B cell (primary cell): ENCODE measurements around the gene MRS2. TPM values are rescaled to one million over a fixed set of nuclear protein-coding genes. Genes with fewer than 3 reads are reported as not detected.

Experiments used
- ATAC-seq: fragments of 200-7000 bp; cut with Tn5 transposase; one replicate; pipeline ENCODE4 v1.10.0; 2021; ENCODE audit warnings: low read depth, mild to moderate bottlenecking, moderate number of reproducible peaks, moderate library complexity
- CTCF ChIA-PET: fragments of 350-600 bp; sonication (Branson Sonifier 250); formaldehyde crosslinking; loops from one replicate; lab custom pipeline; 2021; ENCODE audit warnings: antibody characterized with exemption, inconsistent platforms; lab: Charles Lee
- POLR2A ChIA-PET: fragments of 350-600 bp; sonication (Branson Sonifier 250); formaldehyde crosslinking; loops from one replicate; lab custom pipeline; 2021; ENCODE audit warnings: antibody characterized with exemption; lab: Charles Lee
- DNase-seq: peaks from one replicate; pipeline ENCODE4 v3.0.0; 2013
- H2AFZ ChIP-seq: 2 replicates; pipeline ENCODE4 v1.6.1; 2012; ENCODE audit warnings: mild to moderate bottlenecking, low read depth, low read length; ENCODE audit not compliant: insufficient read depth, poor library complexity, severe bottlenecking
- H3K27ac ChIP-seq, 2 donors: 1 replicate in 1 of 2; 2 replicates in 1 of 2; pipeline ENCODE4 v1.5.1; 2012 to 2013; ENCODE audit warnings: low read length in 2 of 2, mild to moderate bottlenecking in 2 of 2, moderate library complexity in 1 of 2
- H3K27me3 ChIP-seq, 4 experiments: fragments of 200-600 bp in 1 of 4; sonication (generic) in 1 of 4; replicated peaks in 1 of 4; 1 replicate in 2 of 4; 2 replicates in 2 of 4; pipeline versions ENCODE4 v1.6.1 to v1.7.0; 2013 to 2016; ENCODE audit warnings: low read length in 3 of 4, mild to moderate bottlenecking in 2 of 4, mixed read lengths in 1 of 4, moderate library complexity in 1 of 4; ENCODE audit not compliant: insufficient read depth in 4 of 4, control insufficient read depth in 3 of 4; ENCODE audit errors: control extremely low read depth in 1 of 4
- H3K36me3 ChIP-seq, 2 experiments: replicated peaks in 1 of 2; 1 replicate in 1 of 2; 2 replicates in 1 of 2; pipeline versions ENCODE4 v1.6.1 to v1.7.1; 2013; ENCODE audit warnings: low read length in 1 of 2; ENCODE audit not compliant: insufficient read depth in 2 of 2, control insufficient read depth in 1 of 2; ENCODE audit errors: control extremely low read depth in 1 of 2, extremely low read depth in 1 of 2
- H3K4me1 ChIP-seq, 2 donors: fragments of 200-600 bp in 1 of 2; sonication (generic) in 1 of 2; 1 replicate in 1 of 2; 2 replicates in 1 of 2; pipeline versions ENCODE4 v1.5.1 to v1.6.1; 2013 to 2017; ENCODE audit warnings: low read length in 2 of 2; ENCODE audit not compliant: control insufficient read depth in 2 of 2, insufficient read depth in 2 of 2
- H3K4me2 ChIP-seq: replicated peaks from 2 replicates; pipeline ENCODE3; 2012; ENCODE audit warnings: mild to moderate bottlenecking, low read depth, low read length; ENCODE audit not compliant: poor library complexity, severe bottlenecking
- H3K4me3 ChIP-seq, 5 experiments: fragments of 200-600 bp in 1 of 5; sonication (generic) in 1 of 5; 1 replicate in 3 of 5; 2 replicates in 2 of 5; pipeline versions ENCODE4 v1.5.1 to v1.7.0; 2011 to 2016; ENCODE audit warnings: low read length in 4 of 5, mild to moderate bottlenecking in 4 of 5, low read depth in 2 of 5, control low read depth in 1 of 5, moderate library complexity in 1 of 5; ENCODE audit not compliant: insufficient read depth in 1 of 5; ENCODE audit errors: control extremely low read depth in 1 of 5, extremely low read depth in 1 of 5
- H3K79me2 ChIP-seq: fragments of 200-600 bp; sonication (generic); one replicate; pipeline ENCODE4 v1.6.0; 2016; ENCODE audit warnings: low read length; ENCODE audit not compliant: control insufficient read depth, insufficient read depth
- H3K9ac ChIP-seq: fragments of 200-600 bp; sonication (generic); 2 replicates; pipeline ENCODE4 v1.6.1; 2017; ENCODE audit warnings: mild to moderate bottlenecking, low read length, moderate library complexity
- H3K9me3 ChIP-seq, 3 donors: one replicate each; pipeline versions ENCODE4 v1.6.1 to v1.7.1; 2013; ENCODE audit warnings: low read length in 2 of 3; ENCODE audit not compliant: control insufficient read depth in 2 of 3, insufficient read depth in 1 of 3; ENCODE audit errors: control extremely low read depth in 1 of 3
- H4K20me1 ChIP-seq: 2 replicates; pipeline ENCODE4 v1.6.0; 2012; ENCODE audit warnings: mild to moderate bottlenecking, low read length; ENCODE audit not compliant: insufficient read depth, control insufficient read depth, poor library complexity, severe bottlenecking
- H3K27ac Mint-ChIP-seq: one replicate; pipeline ENCODE4 v1.8.0; 2021; ENCODE audit warnings: mixed read lengths
- H3K27me3 Mint-ChIP-seq: one replicate; pipeline ENCODE4 v1.8.0; 2021; ENCODE audit warnings: mixed read lengths
- H3K4me1 Mint-ChIP-seq: one replicate; pipeline ENCODE4 v1.8.0; 2021; ENCODE audit warnings: mixed read lengths
- H3K4me3 Mint-ChIP-seq: one replicate; pipeline ENCODE4 v1.8.0; 2021; ENCODE audit warnings: mixed read lengths
- H3K9me3 Mint-ChIP-seq: one replicate; pipeline ENCODE4 v1.8.0; 2022; ENCODE audit warnings: mixed read lengths; ENCODE audit not compliant: insufficient read depth
- EZH2 ChIP-seq: IDR thresholded peaks from 2 replicates; pipeline ENCODE4 v1.6.1; 2012; ENCODE audit warnings: borderline replicate concordance, low read depth, mild to moderate bottlenecking, moderate library complexity, low read length; ENCODE audit not compliant: insufficient read depth, poor library complexity, severe bottlenecking
- WGBS: methylation state at CpG from one replicate; pipeline ENCODE4 v1.1.5; 2013; ENCODE audit warnings: missing lambda C conversion rate; ENCODE audit not compliant: insufficient coverage; 5-methylcytosine and 5-hydroxymethylcytosine counted together
- intact Hi-C: fragments of 100-400 bp; cut with micrococcal nuclease; formaldehyde crosslinking; loops from one replicate; pipeline ENCODE4 v1.10.0; 2022
- polyA plus RNA-seq: library from polyadenylated mRNA; depleted of rRNA; stranded (reverse); fragments of >200 nt; gene quantifications from 2 replicates; pipeline ENCODE4 v1.2.3, GENCODE V29; 2012
- total RNA-seq, 2 donors: library from RNA; stranded (reverse); fragments of 120-200 nt in 1 of 2; gene quantifications; 1 replicate in 1 of 2; 2 replicates in 1 of 2; pipeline versions ENCODE4 v1.2.3 to v1.2.4, GENCODE V29; 2013 to 2022
- TF ChIP-seq, protein P1 (sequence below): fragments of 200-600 bp; IDR thresholded peaks from one replicate; pipeline ENCODE4 v1.8.0; 2022; ENCODE audit warnings: antibody characterized with exemption, mild to moderate bottlenecking

Gene MRS2
- total and polyA plus RNA-seq, 2 donors (not counting 1 experiment from before 2014, with no cell fraction given): 16.0 to 25.5 TPM

DNA sequence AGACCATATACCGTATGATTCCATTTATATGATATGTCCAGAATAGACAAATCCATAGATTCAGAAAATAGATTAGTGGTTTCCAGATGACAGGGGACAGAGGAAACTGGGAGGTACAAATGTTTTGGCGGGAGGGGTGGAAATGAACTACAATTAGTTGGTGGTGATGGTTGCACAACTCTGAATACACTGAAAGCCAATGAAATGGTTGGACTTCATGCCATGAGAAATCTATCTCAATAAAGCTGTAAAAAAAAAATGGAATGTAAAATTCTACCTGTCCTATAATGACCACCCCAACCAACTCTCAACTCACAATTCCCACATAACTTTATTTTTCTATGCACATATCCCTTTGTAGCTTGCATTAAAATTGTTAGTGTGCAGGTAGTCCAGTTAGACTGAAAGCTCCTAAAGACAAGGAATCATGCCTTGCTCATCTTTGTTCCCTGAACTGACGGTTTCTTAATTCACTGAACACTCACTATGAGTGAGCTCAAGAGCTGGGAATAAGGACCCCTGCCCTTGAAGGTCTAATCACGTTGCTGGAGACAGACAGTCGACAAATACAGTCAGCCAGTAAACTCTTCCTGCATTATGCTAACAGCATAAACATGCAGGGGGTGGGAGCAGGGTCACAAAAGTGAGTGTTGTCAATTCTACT lies 46.3 kb upstream of the MRS2 start:
- ATAC-seq (no peak), DNase-seq (no peak)
- H3K79me2 ChIP-seq: no peaks in the 10 kb centered on the region
- peaks cover 0 to 12% (median 0%) of the 10 kb centered on the region in 3 donors for H3K9me3 ChIP-seq
- H3K27ac ChIP-seq: no peak overlapping the region
- H3K4me3 Mint-ChIP-seq: peak overlapping the region; percentile 32
- H3K27ac Mint-ChIP-seq: no peak overlapping the region
- H3K27me3 ChIP-seq: peaks cover 0 to 14% (median 4%) of the 10 kb centered on the region in 4 experiments
- 80% methylated on average over 1 of the region's 5 CpGs for WGBS
- no peaks in the 10 kb centered on the region for H4K20me1 ChIP-seq
- H3K4me3 ChIP-seq: no peak overlapping the region
- H3K4me2 ChIP-seq: no peak overlapping the region
- H3K36me3 ChIP-seq: no peaks in the 10 kb centered on the region
- peaks cover 26% of the 10 kb centered on the region for H3K4me1 Mint-ChIP-seq
- TF ChIP-seq, protein P1, sequence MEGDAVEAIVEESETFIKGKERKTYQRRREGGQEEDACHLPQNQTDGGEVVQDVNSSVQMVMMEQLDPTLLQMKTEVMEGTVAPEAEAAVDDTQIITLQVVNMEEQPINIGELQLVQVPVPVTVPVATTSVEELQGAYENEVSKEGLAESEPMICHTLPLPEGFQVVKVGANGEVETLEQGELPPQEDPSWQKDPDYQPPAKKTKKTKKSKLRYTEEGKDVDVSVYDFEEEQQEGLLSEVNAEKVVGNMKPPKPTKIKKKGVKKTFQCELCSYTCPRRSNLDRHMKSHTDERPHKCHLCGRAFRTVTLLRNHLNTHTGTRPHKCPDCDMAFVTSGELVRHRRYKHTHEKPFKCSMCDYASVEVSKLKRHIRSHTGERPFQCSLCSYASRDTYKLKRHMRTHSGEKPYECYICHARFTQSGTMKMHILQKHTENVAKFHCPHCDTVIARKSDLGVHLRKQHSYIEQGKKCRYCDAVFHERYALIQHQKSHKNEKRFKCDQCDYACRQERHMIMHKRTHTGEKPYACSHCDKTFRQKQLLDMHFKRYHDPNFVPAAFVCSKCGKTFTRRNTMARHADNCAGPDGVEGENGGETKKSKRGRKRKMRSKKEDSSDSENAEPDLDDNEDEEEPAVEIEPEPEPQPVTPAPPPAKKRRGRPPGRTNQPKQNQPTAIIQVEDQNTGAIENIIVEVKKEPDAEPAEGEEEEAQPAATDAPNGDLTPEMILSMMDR: no peak
- TF ChIP-seq EZH2: no peak
- no peak overlapping the region for H2AFZ ChIP-seq
- H3K9me3 Mint-ChIP-seq: no peaks in the 10 kb centered on the region
- ChIA-PET CTCF (no interaction called here), POLR2A (no interaction called here)
- peaks cover 8% of the 10 kb centered on the region for H3K27me3 Mint-ChIP-seq
- no peak overlapping the region for H3K9ac ChIP-seq
- intact Hi-C loops: no loop called here
- peaks cover 9 to 23% of the 10 kb centered on the region in 2 donors for H3K4me1 ChIP-seq
